Measurements from ENCODE around the gene SLC34A1. TPM values are rescaled to one million over a fixed set of nuclear protein-coding genes. Genes with fewer than 3 reads are reported as not detected.

Gene SLC34A1
- polyA plus RNA-seq, 5 donors, result 0.51 TPM; not detected in 4

DNA sequence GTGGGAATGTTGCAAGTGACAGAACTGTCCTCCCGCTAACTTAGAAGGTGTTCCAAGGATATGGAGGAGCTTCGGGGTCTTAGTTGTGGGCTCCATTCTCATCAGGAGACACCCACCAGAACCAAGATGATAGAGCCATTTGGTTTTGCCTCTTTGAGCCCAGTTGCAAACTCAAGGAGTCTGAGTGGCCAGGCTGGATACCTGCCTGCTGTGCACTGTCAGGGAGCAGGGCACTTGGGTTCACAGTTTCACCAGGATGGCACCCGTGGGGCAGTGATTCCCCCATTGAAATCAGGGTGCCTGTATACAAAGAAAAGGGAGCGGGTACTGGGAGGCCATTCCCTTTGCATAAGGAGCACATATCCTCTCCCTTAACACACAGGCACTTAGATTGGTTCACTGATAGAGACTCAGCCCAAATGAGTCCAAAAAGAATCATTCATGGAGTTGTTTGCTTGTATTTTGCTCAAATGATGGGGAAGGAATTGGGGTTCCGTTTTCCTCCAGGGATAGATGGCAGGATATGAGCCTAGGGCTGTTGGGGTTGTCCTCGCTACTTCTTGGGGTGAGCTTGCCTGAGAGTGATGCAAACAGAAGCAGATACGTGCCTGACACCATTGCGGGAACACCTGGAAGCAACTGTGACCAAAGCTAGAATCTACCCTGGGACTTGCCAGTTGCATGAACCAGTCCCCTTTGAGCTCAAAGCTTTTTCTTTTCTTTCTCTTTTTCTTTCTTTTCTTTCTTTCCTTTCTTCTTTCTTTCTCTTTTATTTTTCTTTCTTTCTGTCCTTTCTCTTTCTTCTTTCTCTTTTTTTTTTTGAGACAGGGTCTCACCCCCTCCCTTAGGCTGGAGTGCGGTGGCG, 61.0 kb downstream of the SLC34A1 start:
- no peak for DNase-seq

GRCh38 chr5:177445917-177446199, 61.6 kb downstream of the SLC34A1 start:
- no peak for DNase-seq

GRCh38 chr5:177446200-177447065, 62.2 kb downstream of the SLC34A1 start, which contains the start of gene PRR7:
PRR7 (plus strand) TSS chr5:177446814; CDS start chr5:177455068, 8,254 bp downstream.
- DNase-seq, result peak; percentile 46 to 65

DNA sequence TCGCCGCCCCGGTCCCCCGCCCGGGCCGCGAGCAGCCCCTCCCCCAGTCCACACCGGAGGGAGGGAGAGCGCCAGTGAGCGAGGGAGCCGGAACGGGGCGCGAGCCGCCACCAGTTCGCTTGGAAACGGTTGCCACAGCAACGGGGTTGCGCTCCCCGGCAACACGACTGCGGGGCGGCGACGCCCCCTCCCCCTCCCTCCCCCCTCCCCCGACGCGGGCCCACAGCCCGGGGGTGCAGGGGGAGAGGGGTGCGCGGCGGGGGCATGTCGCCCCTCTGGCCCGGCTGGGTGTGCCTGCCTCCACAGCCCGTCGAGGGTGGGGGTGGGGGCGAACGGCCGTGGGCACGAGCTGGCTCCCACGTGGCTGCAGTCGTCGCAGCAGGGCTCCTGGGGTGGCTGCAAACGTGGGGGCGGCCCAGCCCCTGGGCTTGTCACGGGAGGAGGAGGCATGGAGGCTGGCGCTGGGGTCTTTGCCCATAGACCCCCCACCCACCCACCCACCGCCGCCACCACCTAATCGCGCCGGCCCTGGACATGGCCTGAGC, 62.9 kb downstream of the SLC34A1 start:
- peak; percentile 53 to 55 for DNase-seq

DNA sequence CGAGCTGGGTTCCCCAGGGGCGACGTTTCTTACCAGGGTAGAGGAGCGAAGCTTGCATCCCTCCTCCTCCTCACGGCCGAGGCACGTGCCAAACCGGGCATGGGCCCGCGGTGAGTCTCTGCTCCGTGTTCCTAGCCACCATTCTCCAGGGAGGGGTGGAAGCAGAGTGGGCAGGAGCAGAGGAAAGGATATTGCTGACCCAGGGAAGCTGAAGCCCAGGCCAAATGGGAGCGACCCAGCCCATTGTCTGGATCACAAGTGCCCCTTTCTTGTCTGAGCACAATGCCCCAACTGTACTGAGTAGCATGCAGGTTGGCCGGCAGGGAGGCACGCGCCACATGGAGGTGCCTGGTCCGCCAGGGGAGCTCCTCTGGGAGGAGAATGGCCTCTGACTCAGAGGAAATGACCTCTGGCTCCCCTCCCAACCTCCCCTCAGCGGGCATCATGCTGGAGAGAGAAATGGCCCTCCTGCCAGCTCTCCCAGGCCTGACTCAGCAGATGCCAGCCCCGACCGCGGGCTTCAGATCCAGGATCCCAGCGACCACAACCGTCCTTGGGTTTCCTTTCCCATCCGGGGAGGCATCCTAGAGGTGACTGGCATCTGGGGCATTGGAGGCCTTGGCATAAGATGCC, 63.5 kb downstream of the SLC34A1 start:
- DNase-seq, result no peak

Other genes starting within 250 kb of the SLC34A1 start
- 10 to 100 TPM; 21.0 to 44.5 (median 27.0) TPM for gene RAB24, start 80.7 kb upstream of the SLC34A1 start, polyA plus RNA-seq (ENCODE audit: insufficient read depth in 1 of 5, insufficient read length in 5 of 5, low replicate concordance in 1 of 5)
- gene PRELID1, start 80.6 kb upstream of the SLC34A1 start, polyA plus RNA-seq (ENCODE audit: insufficient read depth in 1 of 5, insufficient read length in 5 of 5, low replicate concordance in 1 of 5), result 100 to 1,000 TPM in 1 of 5 donors, 10 to 100 TPM in 4; 75.9 to 128 (median 93.9) TPM
- gene MXD3, start 72.5 kb upstream of the SLC34A1 start, polyA plus RNA-seq (ENCODE audit: insufficient read depth in 1 of 5, insufficient read length in 5 of 5, low replicate concordance in 1 of 5), result 10 to 100 TPM; 16.7 to 39.9 (median 30.3) TPM
- 100 to 1,000 TPM in 4 of 5 donors, 10 to 100 TPM in 1; 85.2 to 137 (median 105) TPM for gene LMAN2, start 32.8 kb upstream of the SLC34A1 start, polyA plus RNA-seq (ENCODE audit: insufficient read depth in 1 of 5, insufficient read length in 5 of 5, low replicate concordance in 1 of 5)
- gene RGS14, start 26.5 kb upstream of the SLC34A1 start, polyA plus RNA-seq (ENCODE audit: insufficient read depth in 1 of 5, insufficient read length in 5 of 5, low replicate concordance in 1 of 5), result 10 to 100 TPM in 1 of 5 donors, 1 to 10 TPM in 4; 3.6 to 14.0 (median 8.5) TPM
- not detected for gene PFN3, start 16.2 kb downstream of the SLC34A1 start, polyA plus RNA-seq (ENCODE audit: insufficient read depth in 1 of 5, insufficient read length in 5 of 5, low replicate concordance in 1 of 5)
- under 1 TPM in 4 of 5 donors, not detected in 1; 0.09 to 0.40 (median 0.17) TPM for gene F12, start 25.1 kb downstream of the SLC34A1 start, polyA plus RNA-seq (ENCODE audit: insufficient read depth in 1 of 5, insufficient read length in 5 of 5, low replicate concordance in 1 of 5)
- gene GRK6, start 42.2 kb downstream of the SLC34A1 start, polyA plus RNA-seq (ENCODE audit: insufficient read depth in 1 of 5, insufficient read length in 5 of 5, low replicate concordance in 1 of 5), result 10 to 100 TPM; 14.8 to 27.7 (median 17.7) TPM
- 1 to 10 TPM in 1 of 5 donors, under 1 TPM in 4; 0.39 to 2.5 (median 0.63) TPM for gene PRR7, start 62.4 kb downstream of the SLC34A1 start, polyA plus RNA-seq (ENCODE audit: insufficient read depth in 1 of 5, insufficient read length in 5 of 5, low replicate concordance in 1 of 5)
- 100 to 1,000 TPM; 121 to 218 (median 139) TPM for gene DBN1, start 89.2 kb downstream of the SLC34A1 start, polyA plus RNA-seq (ENCODE audit: insufficient read depth in 1 of 5, insufficient read length in 5 of 5, low replicate concordance in 1 of 5)
- 100 to 1,000 TPM in 1 of 5 donors, 10 to 100 TPM in 4; 55.0 to 128 (median 85.9) TPM for gene PDLIM7, start 113.2 kb downstream of the SLC34A1 start, polyA plus RNA-seq (ENCODE audit: insufficient read depth in 1 of 5, insufficient read length in 5 of 5, low replicate concordance in 1 of 5)
- 1 to 10 TPM; 5.6 to 6.6 (median 6.4) TPM for gene DOK3, start 125.4 kb downstream of the SLC34A1 start, polyA plus RNA-seq (ENCODE audit: insufficient read depth in 1 of 5, insufficient read length in 5 of 5, low replicate concordance in 1 of 5)
- gene DDX41, start 132.5 kb downstream of the SLC34A1 start, polyA plus RNA-seq (ENCODE audit: insufficient read depth in 1 of 5, insufficient read length in 5 of 5, low replicate concordance in 1 of 5), result 100 to 1,000 TPM in 1 of 5 donors, 10 to 100 TPM in 4; 74.4 to 104 (median 84.1) TPM
- 100 to 1,000 TPM in 1 of 5 donors, 10 to 100 TPM in 4; 84.2 to 108 (median 94.9) TPM for gene FAM193B, start 170.1 kb downstream of the SLC34A1 start, polyA plus RNA-seq (ENCODE audit: insufficient read depth in 1 of 5, insufficient read length in 5 of 5, low replicate concordance in 1 of 5)
- 100 to 1,000 TPM; 117 to 180 (median 130) TPM for gene TMED9, start 207.8 kb downstream of the SLC34A1 start, polyA plus RNA-seq (ENCODE audit: insufficient read depth in 1 of 5, insufficient read length in 5 of 5, low replicate concordance in 1 of 5)
- 10 to 100 TPM; 17.3 to 30.0 (median 21.2) TPM for gene B4GALT7, start 215.7 kb downstream of the SLC34A1 start, polyA plus RNA-seq (ENCODE audit: insufficient read depth in 1 of 5, insufficient read length in 5 of 5, low replicate concordance in 1 of 5)

Data from right lung (tissue), 5 donors.